Measurements from ENCODE around the gene ZNF688. TPM values are rescaled to one million over a fixed set of nuclear protein-coding genes. Genes with fewer than 3 reads are reported as not detected.

Gene ZNF688
- total and polyA plus RNA-seq, 2 of the 13 experiments (the other 11 are each of a cell fraction or from before 2014, with no cell fraction given): 2.4 to 5.4 TPM

GRCh38 chr16:30609926-30610839 is 38.7 kb upstream of the ZNF688 start, which contains the start of gene ZNF689 (continued):
- peak; percentile 65; the same call in 1 of the 2 replicates for TF ChIP-seq HNF1B (CRISPR knock-in tag; IDR thresholded peaks at IDR 0.05)
- TF ChIP-seq ATM (IDR thresholded peaks at IDR 0.05; ENCODE audit: borderline replicate concordance): no peak
- peak; percentile 83; the same call in 1 of the 2 replicates for TF ChIP-seq SMAD3 (CRISPR knock-in tag; IDR thresholded peaks at IDR 0.05)
- TF ChIP-seq, protein P1, sequence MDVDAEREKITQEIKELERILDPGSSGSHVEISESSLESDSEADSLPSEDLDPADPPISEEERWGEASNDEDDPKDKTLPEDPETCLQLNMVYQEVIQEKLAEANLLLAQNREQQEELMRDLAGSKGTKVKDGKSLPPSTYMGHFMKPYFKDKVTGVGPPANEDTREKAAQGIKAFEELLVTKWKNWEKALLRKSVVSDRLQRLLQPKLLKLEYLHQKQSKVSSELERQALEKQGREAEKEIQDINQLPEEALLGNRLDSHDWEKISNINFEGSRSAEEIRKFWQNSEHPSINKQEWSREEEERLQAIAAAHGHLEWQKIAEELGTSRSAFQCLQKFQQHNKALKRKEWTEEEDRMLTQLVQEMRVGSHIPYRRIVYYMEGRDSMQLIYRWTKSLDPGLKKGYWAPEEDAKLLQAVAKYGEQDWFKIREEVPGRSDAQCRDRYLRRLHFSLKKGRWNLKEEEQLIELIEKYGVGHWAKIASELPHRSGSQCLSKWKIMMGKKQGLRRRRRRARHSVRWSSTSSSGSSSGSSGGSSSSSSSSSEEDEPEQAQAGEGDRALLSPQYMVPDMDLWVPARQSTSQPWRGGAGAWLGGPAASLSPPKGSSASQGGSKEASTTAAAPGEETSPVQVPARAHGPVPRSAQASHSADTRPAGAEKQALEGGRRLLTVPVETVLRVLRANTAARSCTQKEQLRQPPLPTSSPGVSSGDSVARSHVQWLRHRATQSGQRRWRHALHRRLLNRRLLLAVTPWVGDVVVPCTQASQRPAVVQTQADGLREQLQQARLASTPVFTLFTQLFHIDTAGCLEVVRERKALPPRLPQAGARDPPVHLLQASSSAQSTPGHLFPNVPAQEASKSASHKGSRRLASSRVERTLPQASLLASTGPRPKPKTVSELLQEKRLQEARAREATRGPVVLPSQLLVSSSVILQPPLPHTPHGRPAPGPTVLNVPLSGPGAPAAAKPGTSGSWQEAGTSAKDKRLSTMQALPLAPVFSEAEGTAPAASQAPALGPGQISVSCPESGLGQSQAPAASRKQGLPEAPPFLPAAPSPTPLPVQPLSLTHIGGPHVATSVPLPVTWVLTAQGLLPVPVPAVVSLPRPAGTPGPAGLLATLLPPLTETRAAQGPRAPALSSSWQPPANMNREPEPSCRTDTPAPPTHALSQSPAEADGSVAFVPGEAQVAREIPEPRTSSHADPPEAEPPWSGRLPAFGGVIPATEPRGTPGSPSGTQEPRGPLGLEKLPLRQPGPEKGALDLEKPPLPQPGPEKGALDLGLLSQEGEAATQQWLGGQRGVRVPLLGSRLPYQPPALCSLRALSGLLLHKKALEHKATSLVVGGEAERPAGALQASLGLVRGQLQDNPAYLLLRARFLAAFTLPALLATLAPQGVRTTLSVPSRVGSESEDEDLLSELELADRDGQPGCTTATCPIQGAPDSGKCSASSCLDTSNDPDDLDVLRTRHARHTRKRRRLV (CRISPR knock-in tag; IDR thresholded peaks at IDR 0.05): peak; percentile 90
- 0 out of 2 replicates have a peak, but pooled peaks have one; percentile 29 for TF ChIP-seq TFAP4 (IDR thresholded peaks at IDR 0.05; ENCODE audit: borderline replicate concordance, low read depth)
- TF ChIP-seq PHF8 (CRISPR knock-in tag; IDR thresholded peaks at IDR 0.05): peak; percentile 100
- TF ChIP-seq MED13 (CRISPR knock-in tag; IDR thresholded peaks at IDR 0.05): peak; percentile 1; the same call in 1 of the 2 replicates
- TF ChIP-seq GFI1 (CRISPR knock-in tag; IDR thresholded peaks at IDR 0.05; ENCODE audit: borderline replicate concordance): peak; percentile 91
- peak; percentile 93 for TF ChIP-seq ZNF891 (CRISPR knock-in tag; IDR thresholded peaks at IDR 0.05)
- peak; percentile 88 for TF ChIP-seq ZNF224 (CRISPR knock-in tag; IDR thresholded peaks at IDR 0.05)
- no peak for TF ChIP-seq EHMT2 (IDR thresholded peaks at IDR 0.05; ENCODE audit: borderline replicate concordance, low read depth, low read length)
- peak; percentile 86; the same call in 1 of the 2 replicates for TF ChIP-seq NFE2L1 (CRISPR knock-in tag; IDR thresholded peaks at IDR 0.05; ENCODE audit: borderline replicate concordance)
- TF ChIP-seq ZNF335 (CRISPR knock-in tag; IDR thresholded peaks at IDR 0.05): peak; percentile 92
- TF ChIP-seq SALL1 (CRISPR knock-in tag; IDR thresholded peaks at IDR 0.05): peak; percentile 79
- peak; percentile 92 for TF ChIP-seq KMT2B (CRISPR knock-in tag; IDR thresholded peaks at IDR 0.05)
- peak; percentile 22; the same call in 1 of the 2 replicates for TF ChIP-seq HMG20B (CRISPR knock-in tag; conservative IDR thresholded peaks at IDR 0.05)
- peak; percentile 65 for TF ChIP-seq AHR (CRISPR knock-in tag; IDR thresholded peaks at IDR 0.05)
- TF ChIP-seq, protein P2, sequence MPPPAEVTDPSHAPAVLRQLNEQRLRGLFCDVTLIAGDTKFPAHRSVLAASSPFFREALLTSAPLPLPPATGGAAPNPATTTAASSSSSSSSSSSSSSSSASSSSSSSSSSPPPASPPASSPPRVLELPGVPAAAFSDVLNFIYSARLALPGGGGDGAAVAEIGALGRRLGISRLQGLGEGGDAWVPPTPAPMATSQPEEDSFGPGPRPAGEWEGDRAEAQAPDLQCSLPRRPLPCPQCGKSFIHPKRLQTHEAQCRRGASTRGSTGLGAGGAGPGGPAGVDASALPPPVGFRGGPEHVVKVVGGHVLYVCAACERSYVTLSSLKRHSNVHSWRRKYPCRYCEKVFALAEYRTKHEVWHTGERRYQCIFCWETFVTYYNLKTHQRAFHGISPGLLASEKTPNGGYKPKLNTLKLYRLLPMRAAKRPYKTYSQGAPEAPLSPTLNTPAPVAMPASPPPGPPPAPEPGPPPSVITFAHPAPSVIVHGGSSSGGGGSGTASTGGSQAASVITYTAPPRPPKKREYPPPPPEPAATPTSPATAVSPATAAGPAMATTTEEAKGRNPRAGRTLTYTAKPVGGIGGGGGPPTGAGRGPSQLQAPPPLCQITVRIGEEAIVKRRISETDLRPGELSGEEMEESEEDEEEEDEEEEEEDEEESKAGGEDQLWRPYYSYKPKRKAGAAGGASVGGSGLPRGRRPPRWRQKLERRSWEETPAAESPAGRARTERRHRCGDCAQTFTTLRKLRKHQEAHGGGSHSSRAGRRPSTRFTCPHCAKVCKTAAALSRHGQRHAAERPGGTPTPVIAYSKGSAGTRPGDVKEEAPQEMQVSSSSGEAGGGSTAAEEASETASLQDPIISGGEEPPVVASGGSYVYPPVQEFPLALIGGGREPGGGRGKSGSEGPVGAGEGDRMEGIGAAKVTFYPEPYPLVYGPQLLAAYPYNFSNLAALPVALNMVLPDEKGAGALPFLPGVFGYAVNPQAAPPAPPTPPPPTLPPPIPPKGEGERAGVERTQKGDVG (CRISPR knock-in tag; IDR thresholded peaks at IDR 0.05; ENCODE audit: borderline replicate concordance): 0 out of 2 replicates have a peak, but pooled peaks have one; percentile 81

All from HepG2 (cell line).